HG03575 (cell line): ENCODE measurements around the gene MUS81.
"Not testable (repeated sequence)": the region's sequence is repeated elsewhere in the genome, so short reads cannot be mapped to it uniquely, and the experiment has no call there.

ENCODE experiments used
- ATAC-seq: cut with Tn5 transposase; IDR thresholded peaks from one replicate; pipeline ENCODE4 v1.9.1; 2021; ENCODE audit not compliant: unreplicated experiment, insufficient number of reproducible peaks, low FRiP score; ENCODE audit errors: extremely low read depth

MUS81 gene

GRCh38 chr11:65886826-65887722, 26.8 kb downstream of the MUS81 start:
- ATAC-seq = no peak

DNA sequence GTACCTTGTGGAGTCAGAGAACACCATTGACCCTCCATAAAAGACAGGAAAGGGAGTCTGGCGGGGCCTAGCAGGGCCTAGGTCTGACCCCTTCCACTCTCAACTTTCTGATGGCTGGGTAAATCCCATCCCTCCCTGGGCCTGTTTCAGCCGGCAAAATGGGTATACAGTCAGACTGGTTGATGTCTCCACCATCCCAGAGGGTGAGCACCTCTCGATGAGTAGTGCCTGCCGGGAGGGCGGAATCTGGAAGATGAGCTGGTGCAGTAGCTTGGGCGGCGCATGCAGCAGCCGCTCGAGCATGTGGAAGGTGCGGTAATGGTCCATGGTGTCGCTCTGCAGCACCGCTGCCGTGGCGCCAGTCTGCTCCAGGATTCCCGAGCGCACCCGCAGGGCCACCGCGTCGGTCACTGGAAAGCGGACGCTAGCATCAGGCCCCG, 27.5 kb downstream of the MUS81 start:
- ATAC-seq = no peak

GRCh38 chr11:65888163-65888814, 28.1 kb downstream of the MUS81 start, which contains the start of gene FIBP:
Gene FIBP (minus strand): TSS chr11:65888471. CDS start chr11:65888418, 53 bp downstream.
- no peak for ATAC-seq

- no peak for ATAC-seq
Measured at GRCh38 chr11:65890324-65891218, 30.3 kb downstream of the MUS81 start, which contains the start of gene CCDC85B. Gene CCDC85B (plus strand): TSS chr11:65890673. CDS start chr11:65890784, 111 bp downstream.

GRCh38 chr11:65891219-65892136, 31.2 kb downstream of the MUS81 start:
- ATAC-seq = no peak

- ATAC-seq = not testable (repeated sequence)
Measured at GRCh38 chr11:65892137-65892540, 31.9 kb downstream of the MUS81 start.

- no peak for ATAC-seq
Measured at GRCh38 chr11:65892661-65893317, 32.6 kb downstream of the MUS81 start.

GRCh38 chr11:65894034-65894591, 33.9 kb downstream of the MUS81 start:
- ATAC-seq = no peak

DNA sequence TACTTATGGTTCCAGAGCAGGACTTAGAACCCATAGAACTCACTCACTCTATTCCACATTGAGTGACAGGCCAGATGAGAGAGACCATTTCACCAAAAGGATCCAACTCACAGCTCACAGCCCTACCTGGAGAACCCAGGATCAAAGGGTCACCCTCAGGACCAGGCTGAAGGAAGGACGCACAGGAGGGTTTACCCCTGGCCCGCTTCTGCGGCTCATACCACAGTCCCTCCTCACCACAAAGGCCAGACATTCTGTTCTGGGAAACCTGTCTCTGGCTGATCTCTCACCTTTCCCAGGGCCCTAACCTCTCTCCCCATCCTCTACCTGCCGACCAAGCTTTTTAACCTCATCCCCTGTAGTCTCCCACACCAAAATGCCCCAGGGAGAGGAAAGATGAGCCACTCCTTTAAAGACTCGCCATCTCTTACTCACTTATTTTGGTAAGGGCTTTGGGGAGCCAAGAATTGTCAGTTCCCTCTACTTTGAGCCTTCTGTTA, 35.3 kb downstream of the MUS81 start:
- ATAC-seq = no peak

GRCh38 chr11:65896034-65896999, 36.1 kb downstream of the MUS81 start:
- ATAC-seq = no peak

- ATAC-seq = no peak
Measured at GRCh38 chr11:65897020-65897471, 36.8 kb downstream of the MUS81 start.

DNA sequence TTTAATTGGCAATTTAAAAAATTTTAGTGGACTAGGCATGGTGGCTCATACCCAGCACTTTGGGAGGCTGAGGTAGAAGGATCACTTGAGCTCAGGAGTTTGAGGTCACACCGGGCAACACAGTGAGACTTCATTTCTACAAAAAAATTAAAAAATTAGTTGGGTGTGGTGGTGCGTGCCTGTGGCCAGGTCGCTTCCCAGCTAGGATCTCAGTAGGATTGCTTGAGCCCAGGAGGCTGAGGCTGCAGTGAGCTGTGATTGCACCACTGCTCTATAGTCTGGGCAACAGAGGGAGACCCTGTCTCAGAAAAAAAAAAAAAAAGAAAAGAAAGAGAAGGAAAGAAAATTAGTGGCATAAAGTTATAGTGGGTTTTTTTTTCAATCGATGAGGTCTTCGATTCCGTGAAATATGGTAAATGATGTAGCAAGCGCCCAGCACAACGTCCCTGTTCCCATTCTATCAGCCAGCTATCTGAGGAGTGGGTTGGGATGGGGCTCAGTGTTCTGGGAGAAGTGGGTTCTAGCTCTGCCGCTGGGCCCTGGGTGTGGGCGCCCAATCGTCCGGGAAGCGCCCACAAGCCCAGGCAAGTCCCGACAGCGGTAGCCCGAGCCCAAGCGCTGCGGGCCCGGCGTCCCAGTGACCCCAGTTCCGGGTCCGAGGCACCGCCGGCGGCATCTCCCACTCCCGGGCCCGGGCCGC, 38.6 kb downstream of the MUS81 start:
- no peak for ATAC-seq

DNA sequence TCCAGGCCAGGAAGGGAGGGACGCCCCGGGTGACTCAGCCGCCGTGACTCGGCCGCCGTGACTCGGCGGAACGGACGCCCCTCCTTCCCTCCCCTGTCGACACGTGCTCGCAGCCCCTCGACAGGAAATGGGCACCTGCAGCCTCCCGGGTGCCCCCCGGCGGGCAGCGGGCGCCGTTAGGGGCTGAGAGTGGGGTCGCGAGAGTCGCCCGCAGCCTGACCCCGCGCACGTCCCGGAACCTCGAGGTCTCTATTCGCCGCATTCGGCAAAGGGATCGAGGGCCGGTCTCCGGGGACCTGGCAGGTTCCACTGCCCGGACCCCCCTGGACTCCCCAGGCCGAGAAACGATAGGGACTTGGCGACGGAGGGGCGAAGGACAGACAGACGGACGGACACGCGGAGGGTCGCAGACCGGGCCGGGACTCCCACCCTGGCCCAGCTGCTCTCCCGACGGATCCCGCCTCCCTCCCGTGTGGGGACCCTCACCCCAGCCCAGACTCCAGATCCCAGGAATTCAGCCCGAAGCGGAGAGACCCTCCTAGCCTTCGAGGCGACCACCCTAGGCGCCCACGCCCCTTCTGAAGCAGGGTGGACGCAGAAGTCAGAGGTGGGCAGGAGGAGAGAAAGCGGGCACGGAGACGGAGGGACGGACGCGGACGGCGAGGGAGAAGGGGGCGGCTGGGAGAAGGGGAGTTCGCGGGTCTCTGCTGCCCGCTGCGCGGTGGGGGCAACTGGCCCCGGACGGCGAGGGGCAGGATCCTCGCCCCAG, 39.3 kb downstream of the MUS81 start:
- ATAC-seq = no peak

DNA sequence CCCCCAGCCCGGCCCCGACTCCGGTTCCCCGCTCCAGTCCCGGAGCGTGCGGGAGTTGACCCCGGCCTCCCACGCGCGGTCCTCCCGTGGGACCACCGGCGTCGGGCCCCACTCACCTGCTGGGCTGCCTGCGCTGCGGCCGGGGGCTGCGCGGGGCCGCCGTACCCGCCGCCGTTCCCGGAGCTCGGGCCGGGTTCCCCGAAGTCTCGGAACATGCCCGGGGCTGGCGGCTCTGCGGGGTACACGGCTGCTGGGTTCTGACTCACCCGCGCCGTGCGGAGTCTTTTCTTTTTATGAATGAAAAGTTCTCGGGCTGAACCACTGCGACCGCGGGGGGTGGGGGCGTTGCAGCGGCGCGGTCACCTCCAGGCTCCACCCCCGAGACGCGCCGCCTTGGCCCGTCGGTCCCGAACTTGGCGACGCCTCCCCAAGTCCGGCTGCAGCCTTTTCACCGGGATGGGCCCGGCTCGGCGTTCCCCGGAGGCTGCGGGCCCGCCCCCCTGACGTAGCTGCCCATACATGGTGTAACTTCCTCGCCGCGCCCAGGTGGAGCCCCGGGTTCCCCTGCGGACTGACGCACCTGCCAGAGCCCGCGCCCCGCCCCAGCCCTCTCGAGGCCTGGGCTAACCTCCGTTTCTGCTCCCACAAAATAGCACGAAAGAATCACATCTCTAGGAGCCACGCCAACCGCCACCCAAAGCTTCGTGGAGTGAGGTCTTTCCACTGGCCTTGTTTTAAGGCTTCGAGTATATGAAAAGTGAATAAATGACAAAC, 40.1 kb downstream of the MUS81 start, which contains the start of gene FOSL1:
FOSL1 (minus strand) TSS at position 264 of the 774 bp plus-strand sequence; CDS start at position 215, 49 bp downstream.
- ATAC-seq = no peak
